ENCODE results near the gene MYO15B. TPM values are rescaled to one million over a fixed set of nuclear protein-coding genes. Genes with fewer than 3 reads are reported as not detected.

The MYO15B gene
- total RNA-seq, 4 donors from 2014 or later = 119 to 610 (median 170) TPM

DNA sequence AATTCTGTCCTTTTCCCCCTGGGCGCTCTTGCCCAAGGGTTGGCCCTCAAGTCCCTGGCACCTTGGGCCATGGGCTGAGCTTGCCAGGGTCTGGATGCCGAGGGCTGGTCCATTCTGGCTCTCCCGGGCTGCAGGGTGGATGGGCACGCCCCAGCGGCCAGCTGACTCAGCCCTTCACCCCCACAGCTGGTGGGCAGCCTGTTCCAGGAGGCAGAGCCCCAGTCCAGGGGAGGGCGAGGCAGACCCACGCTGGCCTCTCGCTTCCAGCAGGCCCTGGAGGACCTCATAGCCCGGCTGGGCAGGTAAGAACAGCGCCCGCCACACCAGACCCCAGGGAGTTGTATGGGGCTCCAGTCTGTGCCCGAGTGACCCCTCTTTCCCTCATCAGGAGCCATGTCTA, 15.0 kb downstream of the MYO15B start:
- TF ChIP-seq CTCF (IDR thresholded peaks at IDR 0.05) (no peak), POLR2A (IDR thresholded peaks at IDR 0.05) (no peak)
- H3K27me3 ChIP-seq = no peaks in the 10 kb centered on the region
- no peaks in the 10 kb centered on the region for H3K36me3 ChIP-seq
- H3K27ac ChIP-seq = no peak overlapping the region
- DNase-seq = no peak
- H3K4me3 ChIP-seq = no peak overlapping the region
- H3K9me3 ChIP-seq = no peaks in the 10 kb centered on the region
- intact Hi-C loops (cut with DNase I; ENCODE audit: low total_unique reads) = no loop called here
- H3K4me1 ChIP-seq = no peaks in the 10 kb centered on the region

DNA sequence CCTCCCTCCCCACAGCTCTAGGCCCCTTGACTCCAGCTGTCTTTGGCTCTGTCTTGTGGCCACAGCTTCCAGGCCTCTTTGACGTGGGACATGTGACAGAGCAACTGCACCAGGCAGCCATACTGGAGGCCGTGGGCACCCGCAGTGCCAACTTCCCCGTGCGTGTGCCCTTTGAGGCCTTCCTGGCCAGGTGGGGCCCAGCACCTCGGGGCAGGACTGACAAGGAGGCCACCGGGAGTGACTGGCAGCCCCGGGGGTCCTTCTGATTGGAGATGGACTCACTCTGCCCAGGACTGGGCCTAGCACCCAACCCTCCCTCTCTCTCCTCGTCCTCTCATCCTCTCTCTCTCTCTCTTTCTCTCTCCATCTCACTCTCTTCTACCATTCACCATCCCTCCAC, 15.5 kb downstream of the MYO15B start:
- intact Hi-C loops (cut with DNase I; ENCODE audit: low total_unique reads) = no loop called here

GRCh38 chr17:75604034-75604695, 16.6 kb downstream of the MYO15B start:
- Histone ChIP-seq H3K27me3 (no peaks in the 10 kb centered on the region), H3K27ac (no peak overlapping the region), H3K4me1 (no peaks in the 10 kb centered on the region), H3K4me3 (no peak overlapping the region), H3K36me3 (no peaks in the 10 kb centered on the region), H3K9me3 (no peaks in the 10 kb centered on the region)
- no peak for DNase-seq
- intact Hi-C loops (cut with DNase I; ENCODE audit: low total_unique reads) = no loop called here
- TF ChIP-seq CTCF (IDR thresholded peaks at IDR 0.05) = no peak
- TF ChIP-seq POLR2A (IDR thresholded peaks at IDR 0.05) = no peak

More for the DNA sequence above, 15.5 kb downstream of the MYO15B start:
- Histone ChIP-seq H3K36me3 (no peaks in the 10 kb centered on the region), H3K27me3 (no peaks in the 10 kb centered on the region), H3K4me1 (no peaks in the 10 kb centered on the region), H3K9me3 (no peaks in the 10 kb centered on the region), H3K4me3 (no peak overlapping the region), H3K27ac (no peak overlapping the region)
- DNase-seq = no peak
- TF ChIP-seq POLR2A (IDR thresholded peaks at IDR 0.05) (no peak), CTCF (IDR thresholded peaks at IDR 0.05) (no peak)

DNA sequence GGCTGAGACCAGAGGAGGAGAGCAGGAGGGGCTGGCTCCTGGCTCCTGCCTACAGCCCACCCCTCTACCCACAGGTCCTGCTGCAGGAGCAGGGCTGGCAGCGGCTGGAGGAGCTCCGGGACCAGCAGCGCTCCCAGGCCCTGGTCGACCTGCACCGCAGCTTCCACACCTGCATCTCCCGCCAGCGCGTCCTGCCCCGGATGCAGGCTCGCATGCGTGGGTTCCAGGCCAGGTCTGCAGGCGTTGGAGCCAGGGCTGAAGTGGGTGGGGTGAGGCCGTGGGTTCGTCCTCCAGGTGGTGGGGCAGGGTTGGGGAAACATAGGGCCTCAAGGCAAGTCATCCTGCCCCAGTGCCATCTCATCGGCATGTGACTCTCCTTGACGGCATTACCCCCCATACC, 18.2 kb downstream of the MYO15B start:
- Histone ChIP-seq H3K9me3 (no peaks in the 10 kb centered on the region), H3K27me3 (no peaks in the 10 kb centered on the region), H3K4me3 (no peak overlapping the region), H3K36me3 (no peaks in the 10 kb centered on the region), H3K4me1 (no peaks in the 10 kb centered on the region), H3K27ac (no peak overlapping the region)
- DNase-seq = no peak
- intact Hi-C loops (cut with DNase I; ENCODE audit: low total_unique reads) = no loop called here
- TF ChIP-seq POLR2A (IDR thresholded peaks at IDR 0.05) = no peak

- Histone ChIP-seq H3K27ac (no peak overlapping the region), H3K36me3 (no peaks in the 10 kb centered on the region), H3K4me3 (no peak overlapping the region), H3K27me3 (no peaks in the 10 kb centered on the region), H3K4me1 (no peaks in the 10 kb centered on the region), H3K9me3 (no peaks in the 10 kb centered on the region)
- intact Hi-C loops (cut with DNase I; ENCODE audit: low total_unique reads) = no loop called here
- TF ChIP-seq POLR2A (IDR thresholded peaks at IDR 0.05) = no peak
- no peak for TF ChIP-seq CTCF (IDR thresholded peaks at IDR 0.05)
- no peak for DNase-seq
These were observed 19.5 kb downstream of the MYO15B start for GRCh38 chr17:75607086-75607485.

All from uterus (tissue), 4 donors.